Liver (tissue), 9 donors: ENCODE data around the gene TM9SF1. TPM values are rescaled to one million over a fixed set of nuclear protein-coding genes. Genes with fewer than 3 reads are reported as not detected.

Experiments
- DNase-seq: peaks from one replicate; pipeline ENCODE4 v3.0.0-alpha.2; 2017; ENCODE audit warnings: low spot score
- H3K27ac ChIP-seq, 2 donors: one replicate each; pipeline ENCODE4 v1.7.0; 2013; ENCODE audit warnings: inconsistent platforms in 2 of 2, low read length in 2 of 2, control low read depth in 1 of 2, low read depth in 1 of 2, mild to moderate bottlenecking in 1 of 2
- H3K27me3 ChIP-seq, 4 donors: one replicate each; pipeline versions ENCODE4 v1.6.1 to v1.7.0; 2013; ENCODE audit warnings: low read length in 3 of 4, inconsistent platforms in 1 of 4, mild to moderate bottlenecking in 1 of 4, moderate library complexity in 1 of 4; ENCODE audit not compliant: control insufficient read depth in 4 of 4, insufficient read depth in 4 of 4
- H3K36me3 ChIP-seq, 4 donors: one replicate each; pipeline versions ENCODE4 v1.6.1 to v1.7.0; 2013; ENCODE audit warnings: low read length in 3 of 4, mild to moderate bottlenecking in 3 of 4, low read depth in 1 of 4, moderate library complexity in 1 of 4; ENCODE audit not compliant: control insufficient read depth in 4 of 4, insufficient read depth in 3 of 4
- H3K4me1 ChIP-seq, 4 donors: one replicate each; pipeline versions ENCODE4 v1.6.1 to v1.7.0; 2013; ENCODE audit warnings: low read length in 3 of 4, mild to moderate bottlenecking in 3 of 4, moderate library complexity in 1 of 4; ENCODE audit not compliant: control insufficient read depth in 4 of 4, insufficient read depth in 4 of 4
- H3K4me3 ChIP-seq, 3 donors: one replicate each; pipeline versions ENCODE4 v1.6.1 to v1.7.0; 2013; ENCODE audit warnings: low read length in 3 of 3, control low read depth in 1 of 3, low read depth in 1 of 3, mild to moderate bottlenecking in 1 of 3
- H3K9ac ChIP-seq, 2 donors: one replicate each; pipeline ENCODE4 v1.7.0; 2013; ENCODE audit warnings: low read length in 2 of 2, mild to moderate bottlenecking in 2 of 2, moderate library complexity in 2 of 2, control low read depth in 1 of 2, low read depth in 1 of 2
- H3K9me3 ChIP-seq, 4 donors: one replicate each; pipeline versions ENCODE4 v1.6.1 to v1.7.0; 2013; ENCODE audit warnings: low read length in 3 of 4; ENCODE audit not compliant: control insufficient read depth in 4 of 4
- CTCF ChIP-seq: fragments of 150-350 bp; IDR thresholded peaks from 2 replicates; pipeline ENCODE4 v1.5.1; 2017; ENCODE audit warnings: improper control_type of control experiment, low read depth, low read length; ENCODE audit not compliant: missing input control
- EGR1 ChIP-seq, 2 donors: IDR thresholded peaks; 2 replicates each; pipeline ENCODE4 v1.6.1; 2016 to 2018; ENCODE audit warnings: antibody characterized with exemption in 2 of 2, low read depth in 2 of 2
- FOXA1 ChIP-seq: IDR thresholded peaks from 2 replicates; pipeline ENCODE4 v1.6.1; 2016; ENCODE audit warnings: antibody characterized with exemption
- GABPA ChIP-seq, 2 donors: IDR thresholded peaks in 1 of 2; conservative IDR thresholded peaks in 1 of 2; 2 replicates each; pipeline ENCODE4 v1.6.1; 2016; ENCODE audit warnings: antibody characterized with exemption in 2 of 2, mild to moderate bottlenecking in 1 of 2, moderate library complexity in 1 of 2
- HNF4A ChIP-seq, 2 donors: conservative IDR thresholded peaks; 2 replicates each; pipeline ENCODE4 v1.6.1; 2016; ENCODE audit warnings: antibody characterized with exemption in 2 of 2, mild to moderate bottlenecking in 2 of 2
- HNF4G ChIP-seq: IDR thresholded peaks from 2 replicates; pipeline ENCODE4 v1.6.1; 2016; ENCODE audit warnings: antibody characterized with exemption
- JUND ChIP-seq, 2 donors: IDR thresholded peaks; 2 replicates each; pipeline ENCODE4 v1.6.1; 2016; ENCODE audit warnings: antibody characterized with exemption in 2 of 2
- MAX ChIP-seq: IDR thresholded peaks from 2 replicates; pipeline ENCODE4 v1.6.1; 2016; ENCODE audit warnings: antibody characterized with exemption
- NR2F2 ChIP-seq: IDR thresholded peaks from 2 replicates; pipeline ENCODE4 v1.6.1; 2016; ENCODE audit warnings: antibody characterized with exemption
- RAD21 ChIP-seq, 2 donors: IDR thresholded peaks; 2 replicates each; pipeline ENCODE4 v1.6.1; 2016; ENCODE audit warnings: antibody characterized with exemption in 2 of 2, mild to moderate bottlenecking in 2 of 2
- REST ChIP-seq: IDR thresholded peaks from 2 replicates; pipeline ENCODE4 v1.6.1; 2016; ENCODE audit warnings: antibody characterized with exemption, mild to moderate bottlenecking
- RXRA ChIP-seq, 2 donors: IDR thresholded peaks; 2 replicates each; pipeline ENCODE4 v1.6.1; 2017 to 2018; ENCODE audit warnings: antibody characterized with exemption in 2 of 2, mild to moderate bottlenecking in 1 of 2
- SP1 ChIP-seq: IDR thresholded peaks from 2 replicates; pipeline ENCODE4 v1.6.1; 2018; ENCODE audit warnings: antibody characterized with exemption, mild to moderate bottlenecking
- TAF1 ChIP-seq: conservative IDR thresholded peaks from 2 replicates; pipeline ENCODE4 v1.6.1; 2016; ENCODE audit warnings: antibody characterized with exemption, mild to moderate bottlenecking
- YY1 ChIP-seq: IDR thresholded peaks from 2 replicates; pipeline ENCODE4 v1.6.1; 2016; ENCODE audit warnings: antibody characterized with exemption, mild to moderate bottlenecking
- WGBS: extraction: QIAGEN DNeasy Blood & Tissue Kit; methylation state at CpG from one replicate; pipeline ENCODE4 v1.1.7; 2013; 5-methylcytosine and 5-hydroxymethylcytosine counted together
- polyA plus RNA-seq, 2 donors: library from polyadenylated mRNA; stranded (reverse) in 1 of 2; unstranded in 1 of 2; fragments of 200-250 nt in 1 of 2; fragments of >200 nt in 1 of 2; fragmentation: Nextera tagmentation in 1 of 2; extraction: Ambion mirVana in 1 of 2; gene quantifications; one replicate each; pipeline versions ENCODE4 v1.2.1 to v1.2.3, GENCODE V29; 2013 to 2015
- total RNA-seq, 2 donors: library from RNA; depleted of rRNA; stranded (reverse); fragments of >200 nt; gene quantifications; one replicate each; pipeline ENCODE4 v1.2.3, GENCODE V29; 2014
- donor health status: healthy.
- donor health status: healthy.
- donor health status: healthy.
- donor health status: healthy.
- donor health status: healthy.

TM9SF1 gene
- total and polyA plus RNA-seq, 4 donors = 27.5 to 76.2 (median 38.5) TPM

GRCh38 chr14:24215495-24216344 is 20.5 kb upstream of the TM9SF1 start, which contains the start of gene MDP1:
TSS of gene MDP1 (minus strand) at chr14:24216066. CDS start at chr14:24215955, 111 bp downstream.
- Histone ChIP-seq H3K36me3 (peaks cover 0 to 8% (median 2%) of the 10 kb centered on the region in 4 donors), H3K9ac (peak within 1 kb of the TSS; percentile 73 to 80), H3K4me1 (peaks cover 0 to 23% (median 8%) of the 10 kb centered on the region in 4 donors), H3K27ac (peak within 1 kb of the TSS; percentile 83 to 86), H3K9me3 (no peaks in the 10 kb centered on the region), H3K4me3 (peak within 1 kb of the TSS; percentile 62 to 94 (median 93)), H3K27me3 (no peaks in the 10 kb centered on the region)
- WGBS = under 1% methylated on average over 40 of the region's 40 CpGs
- DNase-seq = peak; percentile 82
- TF ChIP-seq SP1 (peak; percentile 62), REST (peak; percentile 25), YY1 (peak; percentile 97), JUND (IDR thresholded peaks at IDR 0.05) (no peak), NR2F2 (no peak), RAD21 (IDR thresholded peaks at IDR 0.05) (peak; percentile 69 to 74), HNF4G (no peak), RXRA (IDR thresholded peaks at IDR 0.05) (peak; percentile 9 to 58), HNF4A (conservative IDR thresholded peaks at IDR 0.05) (no peak), TAF1 (peak; percentile 62), FOXA1 (no peak), MAX (no peak), CTCF (peak; percentile 29), GABPA (IDR thresholded peaks at IDR 0.05 in 1 of 2, conservative IDR thresholded peaks at IDR 0.05 in 1 of 2) (peak in 1 of 2 donors; percentile 60)

- Histone ChIP-seq H3K4me3 (no peak overlapping the region), H3K36me3 (peaks cover 6 to 23% (median 16%) of the 10 kb centered on the region in 4 donors), H3K9ac (peak overlapping the region in 1 of 2 donors; percentile 26), H3K9me3 (no peaks in the 10 kb centered on the region), H3K4me1 (peaks cover 0 to 23% (median 8%) of the 10 kb centered on the region in 4 donors), H3K27ac (peak overlapping the region; percentile 90 to 91), H3K27me3 (no peaks in the 10 kb centered on the region)
- WGBS = 95% methylated on average over 7 of the region's 7 CpGs
- no peak for TF ChIP-seq TAF1
- no peak for TF ChIP-seq FOXA1
- TF ChIP-seq JUND (IDR thresholded peaks at IDR 0.05) = no peak
- TF ChIP-seq EGR1 (IDR thresholded peaks at IDR 0.05; ENCODE audit: low read depth in 2 of 2) = no peak
- no peak for TF ChIP-seq GABPA (IDR thresholded peaks at IDR 0.05 in 1 of 2, conservative IDR thresholded peaks at IDR 0.05 in 1 of 2)
- no peak for DNase-seq
These were observed 18.8 kb upstream of the TM9SF1 start for GRCh38 chr14:24213866-24214662.
